H9 (cell line): ENCODE data around the gene ZNF775. TPM values are rescaled to one million over a fixed set of nuclear protein-coding genes. Genes with fewer than 3 reads are reported as not detected.

Experiments
- DNase-seq: peaks from one replicate; pipeline ENCODE4 v3.0.0-alpha.2; 2017
- H2AFZ ChIP-seq: one replicate; pipeline ENCODE4 v1.6.1; 2013; ENCODE audit warnings: mild to moderate bottlenecking, low read length, control low read depth, moderate library complexity
- H2AK5ac ChIP-seq: 2 replicates; pipeline ENCODE4 v1.6.1; 2013; ENCODE audit warnings: low read length, control low read depth, mixed read lengths; ENCODE audit not compliant: insufficient read length
- H2BK120ac ChIP-seq: one replicate; pipeline ENCODE4 v1.6.1; 2013; ENCODE audit warnings: low read depth, mild to moderate bottlenecking, low read length, control low read depth, inconsistent platforms; ENCODE audit not compliant: poor library complexity, severe bottlenecking
- H2BK12ac ChIP-seq: 2 replicates; pipeline ENCODE4 v1.6.1; 2013; ENCODE audit warnings: low read length, control low read depth, mixed read lengths, low read depth; ENCODE audit not compliant: insufficient read length
- H2BK15ac ChIP-seq: 2 replicates; pipeline ENCODE4 v1.6.1; 2013; ENCODE audit warnings: low read depth, low read length, control low read depth
- H2BK20ac ChIP-seq: one replicate; pipeline ENCODE4 v1.6.1; 2013; ENCODE audit warnings: low read depth, mild to moderate bottlenecking, low read length, control low read depth, inconsistent platforms; ENCODE audit not compliant: poor library complexity, severe bottlenecking
- H2BK5ac ChIP-seq: 2 replicates; pipeline ENCODE4 v1.6.1; 2013; ENCODE audit warnings: low read length, control low read depth, mixed read lengths; ENCODE audit not compliant: insufficient read length
- H3K14ac ChIP-seq: 2 replicates; pipeline ENCODE4 v1.6.1; 2013; ENCODE audit warnings: low read length, control low read depth; ENCODE audit not compliant: insufficient read depth
- H3K18ac ChIP-seq: 2 replicates; pipeline ENCODE4 v1.6.1; 2013; ENCODE audit warnings: low read depth, mild to moderate bottlenecking, mixed read lengths, low read length, control low read depth; ENCODE audit not compliant: insufficient read length
- H3K23ac ChIP-seq: 2 replicates; pipeline ENCODE4 v1.6.1; 2013; ENCODE audit warnings: low read length, control low read depth, mixed read lengths, low read depth; ENCODE audit not compliant: insufficient read length
- H3K23me2 ChIP-seq: 2 replicates; pipeline ENCODE4 v1.6.1; 2013; ENCODE audit warnings: low read depth, mild to moderate bottlenecking, mixed read lengths, low read length, control low read depth; ENCODE audit not compliant: insufficient read length, poor library complexity, severe bottlenecking
- H3K27ac ChIP-seq: 2 replicates; pipeline ENCODE4 v1.5.1; 2013; ENCODE audit warnings: low read length, control low read depth, mixed read lengths, low read depth; ENCODE audit not compliant: insufficient read length
- H3K27me3 ChIP-seq: 2 replicates; pipeline ENCODE4 v1.6.1; 2013; ENCODE audit warnings: low read length, control low read depth, inconsistent platforms; ENCODE audit not compliant: insufficient read depth
- H3K4ac ChIP-seq: 2 replicates; pipeline ENCODE4 v1.6.1; 2013; ENCODE audit warnings: low read depth, mild to moderate bottlenecking, control low read depth, inconsistent platforms, low read length, moderate library complexity
- H3K4me1 ChIP-seq: 2 replicates; pipeline ENCODE4 v1.6.1; 2013; ENCODE audit warnings: low read length, control low read depth, inconsistent platforms; ENCODE audit not compliant: insufficient read depth
- H3K4me2 ChIP-seq: 2 replicates; pipeline ENCODE4 v1.6.1; 2013; ENCODE audit warnings: low read length, control low read depth, mixed read lengths; ENCODE audit not compliant: insufficient read length, insufficient read depth
- H3K56ac ChIP-seq: 2 replicates; pipeline ENCODE4 v1.6.1; 2013; ENCODE audit warnings: low read depth, mild to moderate bottlenecking, mixed read lengths, low read length, control low read depth; ENCODE audit not compliant: insufficient read length
- H3K79me1 ChIP-seq: 2 replicates; pipeline ENCODE4 v1.6.1; 2013; ENCODE audit warnings: low read depth, mild to moderate bottlenecking, moderate library complexity, low read length, control low read depth, inconsistent platforms; ENCODE audit not compliant: insufficient read depth, poor library complexity, severe bottlenecking
- H3K79me2 ChIP-seq: 2 replicates; pipeline ENCODE4 v1.6.1; 2013; ENCODE audit warnings: low read length, control low read depth, inconsistent platforms; ENCODE audit not compliant: insufficient read depth
- H3K9ac ChIP-seq: 2 replicates; pipeline ENCODE4 v1.6.1; 2013; ENCODE audit warnings: low read length, control low read depth, mixed read lengths; ENCODE audit not compliant: insufficient read length; ENCODE audit errors: extremely low read depth
- H3K9me3 ChIP-seq: one replicate; pipeline ENCODE4 v1.6.1; 2013; ENCODE audit warnings: low read depth, low read length, inconsistent platforms; ENCODE audit not compliant: control insufficient read depth
- H3T11ph ChIP-seq: one replicate; pipeline ENCODE4 v1.6.1; 2013; ENCODE audit warnings: mild to moderate bottlenecking, low read length, control low read depth, inconsistent platforms
- H4K20me1 ChIP-seq: one replicate; pipeline ENCODE4 v1.6.1; 2013; ENCODE audit not compliant: control insufficient read depth, insufficient read length, insufficient read depth
- H4K5ac ChIP-seq: 2 replicates; pipeline ENCODE4 v1.6.1; 2013; ENCODE audit warnings: low read depth, mild to moderate bottlenecking, mixed read lengths, low read length, control low read depth; ENCODE audit not compliant: insufficient read length
- H4K8ac ChIP-seq: replicated peaks from 2 replicates; pipeline ENCODE4 v1.6.1; 2013; ENCODE audit warnings: low read length, control low read depth, mixed read lengths, low read depth; ENCODE audit not compliant: insufficient read length
- H4K91ac ChIP-seq: 2 replicates; pipeline ENCODE4 v1.6.1; 2013; ENCODE audit warnings: low read depth, mild to moderate bottlenecking, moderate library complexity, mixed read lengths, low read length, control low read depth; ENCODE audit not compliant: insufficient read length
- H3K27ac Mint-ChIP-seq, 3 experiments: 2 replicates in 2 of 3; 3 replicates in 1 of 3; pipeline ENCODE4 v1.8.0; 2020 to 2021; ENCODE audit warnings: mixed read lengths in 3 of 3, mild to moderate bottlenecking in 1 of 3, moderate library complexity in 1 of 3
- H3K27me3 Mint-ChIP-seq: 2 replicates; pipeline ENCODE4 v1.8.0; 2021; ENCODE audit warnings: low read depth, mild to moderate bottlenecking, moderate library complexity, mixed read lengths
- H3K36me3 Mint-ChIP-seq, 3 experiments: 2 replicates in 2 of 3; 3 replicates in 1 of 3; pipeline ENCODE4 v1.8.0; 2020 to 2021; ENCODE audit warnings: low read depth in 3 of 3, mixed read lengths in 3 of 3; ENCODE audit not compliant: insufficient read depth in 1 of 3
- H3K4me1 Mint-ChIP-seq, 2 experiments: 2 replicates each; pipeline ENCODE4 v1.8.0; 2020; ENCODE audit warnings: mixed read lengths in 2 of 2
- H3K4me3 Mint-ChIP-seq, 2 experiments: 2 replicates in 1 of 2; 3 replicates in 1 of 2; pipeline ENCODE4 v1.8.0; 2020 to 2021; ENCODE audit warnings: mild to moderate bottlenecking in 2 of 2, mixed read lengths in 2 of 2, moderate library complexity in 1 of 2
- H3K9me3 Mint-ChIP-seq, 2 experiments: 2 replicates in 1 of 2; 3 replicates in 1 of 2; pipeline ENCODE4 v1.8.0; 2020; ENCODE audit warnings: mild to moderate bottlenecking in 2 of 2, mixed read lengths in 2 of 2, moderate library complexity in 1 of 2
- CTCF ChIP-seq: fragments of 200-600 bp; sonication (generic); conservative IDR thresholded peaks from 3 replicates; pipeline ENCODE4 v1.8.0; 2021; ENCODE audit warnings: antibody characterized with exemption, mild to moderate bottlenecking
- WGBS: extraction: QIAGEN DNeasy Blood & Tissue Kit; methylation state at CpG from one replicate; pipeline ENCODE4 v1.1.7; 2013; ENCODE audit warnings: missing lambda C conversion rate, low lambda C conversion rate, mixed read lengths; ENCODE audit not compliant: insufficient read length; ENCODE audit errors: extremely low coverage; 5-methylcytosine and 5-hydroxymethylcytosine counted together
- total RNA-seq: library from RNA; stranded (reverse); gene quantifications from 2 replicates; pipeline ENCODE4 v1.2.1, GENCODE V29; 2021

Gene ZNF775
- total RNA-seq, 1 experiment from 2014 or later, result 10.5 TPM

GRCh38 chr7:150384406-150385301 lies 5.5 kb downstream of the ZNF775 start:
- Histone ChIP-seq H4K8ac (no peak overlapping the region), H4K20me1 (no peaks in the 10 kb centered on the region), H2BK120ac (no peak overlapping the region), H3K79me2 (peaks cover 9% of the 10 kb centered on the region; the same call in 1 of the 2 replicates), H4K5ac (no peak overlapping the region), H4K91ac (no peak overlapping the region), H3K18ac (peak overlapping the region; percentile 73), H2AK5ac (no peak overlapping the region), H3K4me1 (peaks cover 12% of the 10 kb centered on the region), H2AFZ (no peak overlapping the region), H2BK12ac (no peak overlapping the region), H3K23ac (no peak overlapping the region), H3K23me2 (peaks cover 10% of the 10 kb centered on the region), H3K14ac (peak overlapping the region; percentile 72; the same call in 1 of the 2 replicates), H3K9me3 (no peaks in the 10 kb centered on the region), H2BK15ac (no peak overlapping the region), H2BK5ac (no peak overlapping the region), H3K27me3 (no peaks in the 10 kb centered on the region), H3T11ph (no peak overlapping the region), H3K79me1 (no peaks in the 10 kb centered on the region), H3K56ac (no peak overlapping the region), H3K9ac (no peak overlapping the region), H3K4me2 (no peak overlapping the region), H3K4ac (no peak overlapping the region), H2BK20ac (no peak overlapping the region), H3K27ac (no peak overlapping the region)
- TF ChIP-seq CTCF, result no peak
- Mint-ChIP-seq H3K27me3 (no peaks in the 10 kb centered on the region), H3K4me1 (peaks cover 78 to 87% of the 10 kb centered on the region in 2 experiments), H3K27ac (peak overlapping the region; percentile 97 to 98 (median 98)), H3K4me3 (peak overlapping the region; percentile 33 to 72), H3K36me3 (peaks cover 20 to 40% (median 23%) of the 10 kb centered on the region in 3 experiments; a peak in 6 of 7 replicates), H3K9me3 (no peaks in the 10 kb centered on the region)
- no peak for DNase-seq
- no CpG with 5 or more reads among the region's 15 CpGs for WGBS
